HG03442 (cell line): ENCODE measurements around the gene HRG.

Experiments used
- ATAC-seq: cut with Tn5 transposase; IDR thresholded peaks from one replicate; pipeline ENCODE4 v1.9.1; 2021; ENCODE audit warnings: mild to moderate bottlenecking, moderate library complexity; ENCODE audit not compliant: unreplicated experiment

Gene HRG

GRCh38 chr3:186719945-186720739 is 54.3 kb downstream of the HRG start:
- no peak for ATAC-seq

GRCh38 chr3:186722457-186722856 is 56.6 kb downstream of the HRG start:
- ATAC-seq = no peak

- no peak for ATAC-seq
Observed at GRCh38 chr3:186724911-186725310, 59.1 kb downstream of the HRG start.
